GOT3 (cell line): Measurements from ENCODE around the gene NINJ2.
"Not testable (repeated sequence)": the region's sequence is repeated elsewhere in the genome, so short reads cannot be mapped to it uniquely, and the experiment has no call there.

Experiments used
- DNase-seq: peaks from one replicate; lab custom pipeline; 2025; ENCODE audit warnings: mixed read lengths; lab: John Stamatoyannopoulos, UW

Gene NINJ2

GRCh38 chr12:641321-641720 lies 21.9 kb downstream of the NINJ2 start:
- not testable (repeated sequence) for DNase-seq

- DNase-seq: no peak
These were observed 22.5 kb downstream of the NINJ2 start for GRCh38 chr12:640773-641172.

- no peak for DNase-seq
These were observed 23.3 kb downstream of the NINJ2 start for GRCh38 chr12:639988-640387.

- DNase-seq: no peak
These were observed 23.7 kb downstream of the NINJ2 start for GRCh38 chr12:639566-639965.

- no peak for DNase-seq
These were observed 24.2 kb downstream of the NINJ2 start for GRCh38 chr12:638953-639557.

GRCh38 chr12:636632-637031 lies 26.6 kb downstream of the NINJ2 start:
- DNase-seq: no peak

GRCh38 chr12:633731-634130 lies 29.5 kb downstream of the NINJ2 start:
- DNase-seq: no peak

GRCh38 chr12:632102-632696 lies 31.0 kb downstream of the NINJ2 start:
- DNase-seq: no peak

- no peak for DNase-seq
These were observed 32.3 kb downstream of the NINJ2 start for GRCh38 chr12:630656-631632.

GRCh38 chr12:628742-629078 lies 34.5 kb downstream of the NINJ2 start:
- DNase-seq: not testable (repeated sequence)

- no peak for DNase-seq
These were observed 35.1 kb downstream of the NINJ2 start for GRCh38 chr12:627863-628741.

- DNase-seq: no peak
These were observed 36.0 kb downstream of the NINJ2 start for GRCh38 chr12:627285-627684.

- DNase-seq: no peak
These were observed 37.2 kb downstream of the NINJ2 start for GRCh38 chr12:625998-626397.

GRCh38 chr12:623865-624372 lies 39.3 kb downstream of the NINJ2 start:
- no peak for DNase-seq

- no peak for DNase-seq
These were observed 39.9 kb downstream of the NINJ2 start for GRCh38 chr12:623172-623864.

- no peak for DNase-seq
These were observed 40.8 kb downstream of the NINJ2 start for GRCh38 chr12:622416-622815.

- DNase-seq: no peak
These were observed 43.9 kb downstream of the NINJ2 start for GRCh38 chr12:619346-619745.

- no peak for DNase-seq
These were observed 44.6 kb downstream of the NINJ2 start for GRCh38 chr12:618605-619004.

GRCh38 chr12:617304-617915 lies 45.8 kb downstream of the NINJ2 start:
- DNase-seq: no peak

- no peak for DNase-seq
These were observed 47.6 kb downstream of the NINJ2 start for GRCh38 chr12:615620-616019.
